ENCODE measurements around the gene RFTN1.

Gene RFTN1

DNA sequence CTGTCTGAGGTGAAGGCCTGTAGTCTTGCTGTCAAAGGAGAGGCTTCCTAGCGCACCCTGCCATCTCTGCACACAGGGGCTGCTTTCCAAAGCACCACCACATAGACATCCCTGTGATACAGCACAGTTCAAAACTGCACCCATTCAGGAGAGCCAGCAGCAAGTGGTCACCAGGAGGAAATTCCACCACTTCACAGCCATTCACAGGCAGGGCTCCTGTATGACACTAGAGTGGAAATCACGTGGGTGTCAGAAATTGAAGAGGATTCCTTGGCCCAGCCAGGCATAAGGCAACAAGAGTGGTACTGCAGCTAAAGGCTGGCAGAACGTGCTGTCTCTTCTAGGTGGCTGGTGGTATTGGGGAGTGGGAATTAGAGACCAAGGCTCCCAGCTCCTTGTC is 102.8 kb downstream of the RFTN1 start:
- no peak for DNase-seq (ENCODE audit: low read depth, low spot score)

- DNase-seq (ENCODE audit: low read depth, low spot score) = no peak
These were observed 104.5 kb downstream of the RFTN1 start for GRCh38 chr3:16409032-16409431.

DNA sequence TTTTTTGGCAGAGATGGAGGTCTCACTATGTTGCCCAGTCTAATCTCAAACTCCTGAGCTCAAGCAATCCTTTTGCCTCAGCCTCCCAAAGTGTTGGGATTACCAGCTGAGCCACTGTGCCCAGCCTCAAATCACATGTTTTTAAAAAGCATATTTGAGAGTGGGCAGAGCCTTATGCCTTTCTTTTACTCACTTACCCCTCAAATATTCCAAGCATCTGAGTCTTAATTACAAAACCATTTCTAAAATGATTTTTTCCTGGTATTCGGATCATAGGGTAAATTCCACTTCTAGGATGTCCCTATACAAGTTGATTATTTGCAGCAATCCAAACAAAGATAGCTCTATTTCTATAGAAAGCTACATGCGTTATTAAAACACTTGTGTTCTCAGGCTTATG is 106.1 kb downstream of the RFTN1 start:
- no peak for DNase-seq (ENCODE audit: low read depth, low spot score)

GRCh38 chr3:16406579-16406978 is 106.9 kb downstream of the RFTN1 start:
- DNase-seq (ENCODE audit: low read depth, low spot score) = no peak

DNA sequence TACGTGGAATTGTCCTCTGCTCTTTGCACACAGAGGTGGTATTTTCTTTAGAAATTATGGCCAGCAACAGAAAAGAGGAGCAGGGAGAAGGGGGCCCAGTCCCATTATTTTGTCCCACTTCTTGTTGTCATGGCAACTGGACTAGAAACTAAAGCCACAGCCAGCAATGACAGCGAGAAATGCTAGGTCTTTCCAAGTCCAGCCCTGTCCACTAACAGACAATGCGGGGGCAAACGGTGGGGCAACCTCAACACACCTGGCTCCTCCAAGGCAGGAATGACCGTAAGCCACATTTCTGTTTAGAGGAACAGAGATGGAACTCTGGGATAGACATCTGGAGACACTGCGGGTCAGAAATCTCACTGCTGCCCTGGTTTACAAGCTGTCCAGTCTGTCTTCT is 107.3 kb downstream of the RFTN1 start:
- DNase-seq (ENCODE audit: low read depth, low spot score) = no peak

GRCh38 chr3:16404349-16404895 is 109.1 kb downstream of the RFTN1 start:
- DNase-seq (ENCODE audit: low read depth, low spot score) = no peak

GRCh38 chr3:16402451-16402850 is 111.0 kb downstream of the RFTN1 start:
- DNase-seq (ENCODE audit: low read depth, low spot score) = no peak

DNA sequence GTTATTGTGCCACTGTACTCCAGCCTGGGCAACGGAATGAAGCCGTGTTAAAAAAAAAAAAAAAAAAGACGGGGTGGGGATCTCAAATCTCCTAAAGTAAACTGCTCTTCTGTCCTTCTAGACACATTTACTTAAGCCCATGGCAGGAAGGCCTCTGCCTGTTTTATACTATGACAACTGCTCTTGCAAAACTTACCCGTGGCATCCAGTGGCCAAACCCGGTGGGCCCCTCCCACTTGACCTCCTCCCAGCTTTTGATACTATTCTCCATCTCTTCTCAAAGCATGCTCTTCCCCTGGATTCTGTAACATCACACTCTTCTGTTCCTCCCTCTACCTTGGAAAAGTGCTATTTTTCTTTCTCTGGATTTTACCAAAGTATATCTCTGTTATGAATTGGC is 112.2 kb downstream of the RFTN1 start:
- no peak for DNase-seq (ENCODE audit: low read depth, low spot score)

GRCh38 chr3:16400106-16400931 is 113.2 kb downstream of the RFTN1 start:
- DNase-seq (ENCODE audit: low read depth, low spot score) = no peak

DNA sequence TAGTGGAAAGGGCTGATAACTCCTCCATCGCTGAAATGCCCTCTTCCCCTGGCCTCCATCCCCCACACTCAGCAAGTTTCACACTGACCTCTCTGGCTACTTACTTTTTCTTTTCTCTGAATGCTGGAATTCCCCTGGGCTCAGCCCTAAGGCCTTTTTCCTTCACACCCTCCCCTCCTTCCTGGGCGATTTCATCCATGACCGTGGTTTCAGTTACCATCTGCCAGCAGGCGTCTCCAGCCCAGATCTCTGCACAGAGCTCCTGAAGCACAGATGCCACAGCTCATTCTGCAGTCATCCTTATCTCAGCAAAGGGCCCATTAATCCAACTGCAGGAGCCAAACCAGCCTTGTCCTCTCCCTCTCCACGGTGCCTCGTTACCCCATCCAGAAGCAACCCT is 114.0 kb downstream of the RFTN1 start:
- no peak for DNase-seq (ENCODE audit: low read depth, low spot score)

DNA sequence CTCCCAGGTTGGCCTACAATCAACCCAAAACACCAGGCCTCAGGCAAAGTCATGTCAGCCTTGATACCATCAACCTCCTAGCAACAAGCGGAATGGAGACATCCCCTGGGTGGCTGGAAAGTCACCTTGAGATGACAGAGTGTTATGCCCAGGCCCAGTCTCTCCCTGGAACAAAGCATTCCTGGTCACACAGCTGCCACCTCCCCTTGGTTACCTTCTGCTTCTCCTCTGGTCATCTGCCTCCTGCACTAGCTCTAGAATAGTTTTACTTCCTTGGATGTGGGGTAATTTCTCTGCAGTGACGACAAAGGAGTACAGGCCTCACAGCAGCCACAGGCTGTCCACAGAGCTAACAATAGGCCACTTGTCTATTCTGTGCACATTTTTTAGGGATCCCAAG is 114.9 kb downstream of the RFTN1 start:
- no peak for DNase-seq (ENCODE audit: low read depth, low spot score)

DNA sequence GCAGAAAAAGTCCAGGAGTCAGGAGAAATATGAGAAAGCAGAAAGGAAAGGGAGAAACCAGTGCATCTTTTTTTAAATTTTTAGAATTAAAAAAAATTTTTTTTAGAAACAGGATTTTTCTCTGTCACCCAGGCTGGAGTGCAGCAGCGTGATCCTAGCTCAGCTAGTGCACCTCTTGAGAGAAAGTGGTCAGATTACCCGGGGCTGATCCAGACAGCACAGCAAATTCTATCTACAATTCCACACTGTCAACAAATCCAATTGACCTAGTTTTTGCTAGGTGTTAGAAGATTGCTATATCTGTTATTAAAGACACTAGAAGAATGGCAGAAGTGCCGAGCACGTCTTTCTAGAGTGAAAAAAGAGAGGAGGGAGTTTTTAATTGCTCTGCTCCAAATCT is 117.3 kb downstream of the RFTN1 start:
- no peak for DNase-seq (ENCODE audit: low read depth, low spot score)

DNA sequence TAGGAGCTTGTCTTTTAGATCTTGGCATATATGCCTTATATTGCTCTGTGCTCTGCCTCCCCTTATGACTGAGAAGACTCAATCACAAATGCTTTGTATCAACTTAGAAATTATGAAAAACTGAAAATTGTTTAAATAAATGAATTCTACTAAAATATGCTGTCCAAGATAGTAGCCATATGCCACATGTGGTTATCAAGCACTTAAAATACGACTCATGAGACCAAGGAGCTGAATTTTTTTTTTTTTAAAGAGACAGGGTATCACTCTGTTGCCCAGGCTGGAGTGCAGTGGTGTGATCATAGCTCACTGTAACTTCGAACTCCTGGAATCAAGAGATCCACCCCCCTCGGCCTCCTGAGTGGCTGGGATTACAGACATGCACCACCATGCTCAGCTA is 118.3 kb downstream of the RFTN1 start:
- no peak for DNase-seq (ENCODE audit: low read depth, low spot score)

DNA sequence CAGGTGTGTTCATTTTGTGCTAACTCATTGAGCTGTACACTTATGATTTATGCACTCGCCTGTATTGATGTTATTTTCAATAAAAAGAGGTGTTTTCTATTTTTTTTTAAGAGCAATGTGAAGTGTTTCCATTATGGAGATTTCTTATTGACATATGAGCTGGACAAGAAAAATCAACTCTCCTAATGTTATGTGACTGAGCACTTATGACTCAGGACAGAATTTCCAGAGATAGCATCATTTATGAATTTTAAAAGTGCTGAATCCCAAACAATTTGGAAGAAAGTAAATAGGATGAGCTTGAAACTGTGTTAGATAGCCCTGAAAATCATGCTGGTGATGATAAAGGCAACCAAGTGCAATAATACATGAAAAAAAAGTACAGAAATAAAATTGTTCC is 118.9 kb downstream of the RFTN1 start:
- DNase-seq (ENCODE audit: low read depth, low spot score) = no peak

DNA sequence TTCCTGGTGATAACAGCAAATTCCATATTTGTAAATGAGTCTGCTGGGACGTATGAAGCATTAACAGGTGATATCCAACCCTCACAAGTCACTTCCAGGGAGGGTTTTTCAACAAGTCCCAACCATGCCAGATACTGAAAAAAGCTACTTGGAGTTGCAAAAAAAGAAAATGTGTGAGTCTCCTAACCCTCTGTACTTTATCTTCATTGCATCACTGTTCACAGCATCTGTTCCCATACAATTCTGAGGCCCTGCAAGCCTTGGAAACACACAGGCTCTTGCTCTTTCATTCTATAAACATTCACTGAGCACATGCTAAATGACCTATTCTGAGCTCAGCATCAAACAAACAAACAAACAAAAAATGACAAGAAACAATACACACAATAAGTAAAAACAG is 120.8 kb downstream of the RFTN1 start:
- no peak for DNase-seq (ENCODE audit: low read depth, low spot score)

GRCh38 chr3:16392065-16392464 is 121.4 kb downstream of the RFTN1 start:
- DNase-seq (ENCODE audit: low read depth, low spot score) = no peak

DNA sequence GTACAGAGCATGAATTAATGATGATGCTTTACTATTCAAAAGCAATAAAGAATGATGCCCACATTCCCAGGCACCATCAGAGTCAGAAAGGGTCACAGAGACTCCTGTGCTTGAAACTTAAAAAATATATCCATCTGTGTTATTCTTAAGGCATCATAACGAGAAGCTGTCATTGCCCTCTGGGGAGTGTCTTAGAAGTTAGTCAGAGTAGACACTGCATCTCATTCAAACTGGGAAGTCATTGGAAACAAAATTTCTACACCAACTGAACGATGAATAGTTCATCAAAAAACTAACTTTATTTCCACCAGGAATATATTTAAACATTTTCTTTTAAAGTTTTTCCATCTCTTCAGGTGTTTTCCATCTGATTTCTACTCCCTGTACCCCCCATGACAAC is 122.9 kb downstream of the RFTN1 start:
- DNase-seq (ENCODE audit: low read depth, low spot score) = no peak

DNA sequence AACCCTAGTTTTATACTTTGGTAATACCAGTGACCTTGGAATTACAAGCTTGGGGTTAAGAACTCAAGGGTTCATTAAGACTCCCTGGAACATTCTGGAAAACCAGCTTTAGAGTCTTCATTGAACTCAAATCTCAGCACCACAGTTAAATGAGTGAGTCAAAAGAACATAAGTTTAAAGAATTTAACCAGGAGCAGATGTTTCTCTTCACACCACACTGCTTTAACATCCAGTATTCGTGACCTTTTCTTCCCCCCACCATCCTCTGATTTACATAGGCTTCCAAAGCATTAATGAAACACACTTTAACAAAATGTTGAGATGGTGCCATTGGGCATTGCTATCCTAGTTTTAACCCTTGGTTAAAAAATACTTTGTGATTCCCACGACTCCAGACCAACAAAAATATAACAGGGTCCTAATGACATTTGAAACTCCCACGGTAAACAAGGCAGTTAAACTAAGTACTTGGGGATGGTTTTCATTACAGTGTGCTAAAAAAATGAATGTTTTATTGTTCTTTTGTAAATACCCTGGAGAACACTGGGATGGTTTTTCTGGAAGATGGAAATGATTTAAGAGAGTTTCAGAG is 124.6 kb downstream of the RFTN1 start:
- no peak for DNase-seq (ENCODE audit: low read depth, low spot score)

DNA sequence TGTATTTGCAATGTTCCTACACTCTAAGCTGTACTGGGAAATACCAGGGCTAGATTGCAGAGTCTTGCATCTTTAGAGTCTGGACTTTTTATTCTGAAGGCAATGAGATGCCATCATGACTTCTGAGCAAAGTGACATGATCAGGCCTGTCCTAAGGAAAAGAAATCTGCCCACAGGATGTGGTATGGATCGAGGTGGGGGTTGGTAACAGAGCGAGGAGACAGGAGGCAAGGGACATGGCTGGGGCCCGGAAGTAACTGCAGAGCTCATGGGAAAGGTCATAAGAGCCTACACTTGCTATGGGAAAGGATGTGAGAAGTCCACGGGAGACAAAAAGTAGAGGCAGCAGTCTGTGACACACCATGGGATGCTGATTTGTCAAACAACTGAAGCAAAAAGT is 126.9 kb downstream of the RFTN1 start:
- no peak for DNase-seq (ENCODE audit: low read depth, low spot score)

DNA sequence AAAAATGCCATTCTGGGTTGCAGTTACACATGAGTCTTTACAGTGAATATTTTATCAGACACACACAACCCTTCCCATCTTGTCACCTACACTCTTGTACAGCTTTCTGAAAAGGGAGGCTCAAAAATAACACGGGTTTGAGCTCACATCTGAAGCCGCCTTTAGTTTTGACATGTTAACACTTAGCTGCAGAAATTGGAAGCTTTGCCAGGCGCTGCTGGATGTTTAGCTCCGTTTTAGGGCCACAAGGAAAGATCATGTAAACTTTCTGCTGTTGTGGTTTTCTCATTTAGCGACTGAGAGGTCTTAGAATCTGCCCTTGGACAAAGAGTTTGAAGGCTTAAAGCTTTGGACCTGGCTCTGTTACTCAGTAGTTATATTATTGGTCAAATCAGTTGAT is 128.3 kb downstream of the RFTN1 start:
- DNase-seq (ENCODE audit: low read depth, low spot score) = no peak

GRCh38 chr3:16383864-16384263 is 129.6 kb downstream of the RFTN1 start:
- DNase-seq (ENCODE audit: low read depth, low spot score) = no peak

GRCh38 chr3:16382845-16383244 is 130.7 kb downstream of the RFTN1 start:
- no peak for DNase-seq (ENCODE audit: low read depth, low spot score)

DNA sequence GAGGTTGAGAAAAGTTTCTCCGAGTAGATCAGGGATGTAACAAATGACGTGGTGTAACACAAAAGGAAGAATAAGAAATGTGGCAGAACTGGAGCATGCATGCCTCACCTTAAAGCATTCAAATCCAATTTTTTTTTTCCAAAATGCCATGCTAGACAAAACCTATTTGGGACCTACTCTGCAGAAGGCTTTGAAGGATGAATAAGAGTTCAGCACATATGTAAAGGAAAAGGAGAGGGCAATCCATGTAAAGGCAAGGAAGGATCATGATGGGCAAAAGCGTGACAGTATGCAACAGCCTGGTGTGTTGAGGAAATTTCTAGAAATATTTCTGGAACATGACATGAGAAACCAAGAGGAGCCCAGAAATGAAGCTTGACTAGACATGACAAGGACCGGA is 132.1 kb downstream of the RFTN1 start:
- DNase-seq (ENCODE audit: low read depth, low spot score) = no peak

Measured in activated CD4-positive, CD25-positive, alpha-beta regulatory T cell treated with anti-CD3 and anti-CD28 coated beads, Interleukin-2, amount 50 U/mL, for 16 hours (primary cell).